ENCODE measurements around the gene HELZ.

GRCh38 chr17:67157732-67158639, 87.0 kb downstream of the HELZ start:
- TF ChIP-seq CTCF (conservative IDR thresholded peaks at IDR 0.05; ENCODE audit: low read depth, low read length) (peak; percentile 74), EZH2 (IDR thresholded peaks at IDR 0.05; ENCODE audit: low read length, unreplicated experiment) (no peak)

Data from PC-3 (cell line).